GM12892 (cell line): ENCODE measurements around the gene CPNE9.

Experiments
- POLR2A ChIP-seq: IDR thresholded peaks from 2 replicates; pipeline ENCODE4 v1.6.1; 2011; ENCODE audit warnings: low read depth, low read length, control low read depth
- POLR2AphosphoS5 ChIP-seq: IDR thresholded peaks from 2 replicates; pipeline ENCODE4 v1.6.1; 2011; ENCODE audit warnings: low read depth, low read length, control low read depth
- TAF1 ChIP-seq: IDR thresholded peaks from 2 replicates; pipeline ENCODE4 v1.6.1; 2011; ENCODE audit warnings: low read depth, mild to moderate bottlenecking, control low read depth, low read length, borderline replicate concordance

GRCh38 chr3:9683426-9683825 lies 20.2 kb upstream of the CPNE9 start:
- TF ChIP-seq POLR2A (no peak), POLR2AphosphoS5 (no peak), TAF1 (no peak)
